Measurements from ENCODE around the gene SDS.
"Not testable (repeated sequence)": the region's sequence is repeated elsewhere in the genome, so short reads cannot be mapped to it uniquely, and the experiment has no call there.

SDS gene

GRCh38 chr12:113364698-113365097 is 39.0 kb downstream of the SDS start:
- Histone ChIP-seq H3K9ac (ENCODE audit: low read length) (no peak overlapping the region), H3K9me3 (ENCODE audit: control insufficient read depth, low read length) (no peaks in the 10 kb centered on the region)

DNA sequence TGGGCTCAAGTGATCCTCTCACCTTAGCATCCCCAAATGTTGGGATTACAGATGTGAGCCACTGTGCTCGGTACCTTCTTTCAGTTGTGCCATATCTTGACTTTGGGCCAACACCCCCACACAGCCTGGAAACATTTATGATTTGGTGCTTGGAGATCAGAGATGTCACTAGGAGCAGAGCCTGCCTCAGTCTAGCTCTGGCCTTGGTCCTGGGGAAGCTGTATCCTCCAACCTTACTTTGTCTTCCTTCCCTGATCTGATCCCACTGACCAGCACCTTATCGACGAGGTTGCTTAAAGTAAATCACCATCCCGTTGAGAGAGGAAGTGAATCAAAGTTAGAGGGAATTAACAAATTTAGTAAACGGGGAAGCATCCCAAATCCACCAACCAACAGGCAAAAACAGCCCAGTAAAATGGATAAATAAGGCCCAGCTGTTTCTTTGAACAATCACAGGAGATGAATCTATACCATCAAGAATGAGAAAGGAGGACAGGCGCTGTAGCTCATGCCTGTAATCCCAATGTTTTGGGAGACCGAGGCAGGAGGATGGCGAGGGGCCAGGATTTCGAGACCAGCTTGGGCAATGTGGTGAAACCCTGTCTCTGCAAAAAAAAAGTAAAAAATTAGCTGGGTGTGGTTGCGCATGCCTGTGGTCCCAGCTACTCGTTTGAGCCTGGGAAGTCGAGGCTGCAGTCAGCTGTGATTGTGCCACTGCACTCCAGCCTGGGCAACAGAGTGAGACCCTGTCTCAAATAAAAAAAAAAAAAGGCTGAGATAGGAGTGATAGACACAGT is 41.9 kb downstream of the SDS start:
- H3K9me3 ChIP-seq (ENCODE audit: control insufficient read depth, low read length) = no peaks in the 10 kb centered on the region
- H3K36me3 ChIP-seq (ENCODE audit: control insufficient read depth, insufficient read depth, low read length) = no peaks in the 10 kb centered on the region
- peaks cover 7% of the 10 kb centered on the region for H3K4me1 ChIP-seq (ENCODE audit: control insufficient read depth, insufficient read depth, low read length)
- no peak overlapping the region for H3K9ac ChIP-seq (ENCODE audit: low read length)
- no peak overlapping the region for H3K4me3 ChIP-seq (ENCODE audit: low read length)
- no peaks in the 10 kb centered on the region for H3K27me3 ChIP-seq (ENCODE audit: control insufficient read depth, insufficient read depth, low read length)

More at GRCh38 chr12:113364698-113365097, 39.0 kb downstream of the SDS start:
- H3K36me3 ChIP-seq (ENCODE audit: control insufficient read depth, insufficient read depth, low read length) = no peaks in the 10 kb centered on the region
- no peaks in the 10 kb centered on the region for H3K27me3 ChIP-seq (ENCODE audit: control insufficient read depth, insufficient read depth, low read length)
- no peaks in the 10 kb centered on the region for H3K4me1 ChIP-seq (ENCODE audit: control insufficient read depth, insufficient read depth, low read length)
- H3K4me3 ChIP-seq (ENCODE audit: low read length) = no peak overlapping the region

DNA sequence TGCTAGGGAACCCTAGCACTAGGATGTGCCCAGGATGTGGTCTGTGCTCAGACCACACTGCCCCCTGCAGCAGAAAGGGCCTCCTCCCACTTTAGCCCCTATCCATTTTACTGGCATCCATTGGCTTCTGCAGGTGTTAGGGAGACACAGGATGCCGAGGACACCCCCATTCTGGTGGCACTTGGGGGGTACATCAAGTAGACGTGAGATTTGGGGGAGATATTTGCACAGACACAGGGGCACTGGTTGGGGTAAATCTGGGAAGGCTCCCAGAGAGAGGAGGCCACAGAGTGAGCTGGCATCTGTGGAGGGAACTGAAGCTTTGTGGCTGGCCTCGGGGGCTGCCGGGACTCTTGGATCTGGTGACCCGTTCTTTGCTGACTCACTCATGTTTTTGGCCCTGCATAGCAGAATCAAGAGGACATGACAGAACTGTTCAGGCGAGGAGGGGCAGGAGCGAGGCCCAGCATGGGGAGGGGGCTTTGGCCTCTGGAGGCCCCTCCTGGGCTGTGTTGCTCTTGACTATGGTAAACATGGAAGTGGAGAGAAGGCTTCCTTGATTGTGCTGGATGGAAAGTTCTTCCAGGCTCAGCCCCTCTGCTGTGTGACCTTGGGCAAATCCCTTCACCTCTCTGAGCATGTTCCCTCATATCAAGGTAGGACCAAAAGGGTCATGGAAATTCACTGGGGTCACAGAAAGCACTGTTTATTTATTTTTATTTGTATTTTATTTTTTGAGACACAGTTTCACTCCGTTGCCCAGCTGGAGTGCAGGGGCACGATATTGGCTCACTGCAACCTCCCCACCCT is 43.5 kb downstream of the SDS start:
- H3K36me3 ChIP-seq (ENCODE audit: control insufficient read depth, insufficient read depth, low read length) = no peaks in the 10 kb centered on the region
- H3K27me3 ChIP-seq (ENCODE audit: control insufficient read depth, insufficient read depth, low read length) = no peaks in the 10 kb centered on the region
- no peak overlapping the region for H3K9ac ChIP-seq (ENCODE audit: low read length)
- H3K4me3 ChIP-seq (ENCODE audit: low read length) = no peak overlapping the region
- peaks cover 7% of the 10 kb centered on the region for H3K4me1 ChIP-seq (ENCODE audit: control insufficient read depth, insufficient read depth, low read length)
- no peaks in the 10 kb centered on the region for H3K9me3 ChIP-seq (ENCODE audit: control insufficient read depth, low read length)

DNA sequence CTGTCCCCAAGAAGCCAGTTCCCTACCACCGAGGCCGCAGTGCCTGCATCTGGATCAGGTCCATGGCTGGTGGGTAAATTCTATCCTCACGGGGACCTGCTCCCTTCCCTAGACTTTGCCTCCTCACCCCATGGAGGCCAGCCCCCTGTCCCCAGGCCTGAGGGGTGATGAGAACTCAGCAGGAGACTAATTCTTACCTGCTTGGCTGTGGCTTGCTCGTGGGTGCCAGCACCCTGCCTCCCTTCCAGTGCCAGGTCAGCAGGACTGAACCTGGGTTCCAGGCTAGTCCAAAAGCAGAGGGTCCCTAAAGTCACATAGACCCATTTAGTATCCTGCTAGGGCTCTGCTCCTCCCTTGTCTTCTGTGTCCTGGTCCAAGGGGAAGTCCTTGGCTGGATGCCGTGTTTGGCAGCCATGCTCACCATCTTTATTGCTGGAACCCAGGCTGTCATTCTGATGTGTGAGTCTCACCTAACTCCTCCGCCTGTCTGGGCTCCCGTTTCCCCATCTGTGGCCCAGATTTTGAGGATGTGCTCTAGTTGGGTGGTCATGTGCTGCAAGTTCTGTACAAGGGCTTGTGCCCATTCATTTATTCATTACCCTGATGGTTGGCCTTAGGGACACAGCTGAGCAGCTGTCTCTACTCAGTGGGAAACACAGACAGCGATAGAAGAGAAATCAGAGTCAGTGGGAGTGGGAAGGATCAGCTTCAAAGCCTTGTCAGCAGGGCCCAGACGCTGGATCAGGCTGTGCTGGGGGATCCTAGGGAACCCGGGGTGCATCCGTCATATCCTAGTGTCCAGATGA is 44.4 kb downstream of the SDS start:
- peak overlapping the region; percentile 80 for H3K9ac ChIP-seq (ENCODE audit: low read length)
- H3K27me3 ChIP-seq (ENCODE audit: control insufficient read depth, insufficient read depth, low read length) = no peaks in the 10 kb centered on the region
- peak overlapping the region; percentile 71 for H3K4me3 ChIP-seq (ENCODE audit: low read length)
- H3K4me1 ChIP-seq (ENCODE audit: control insufficient read depth, insufficient read depth, low read length) = peaks cover 7% of the 10 kb centered on the region
- no peaks in the 10 kb centered on the region for H3K9me3 ChIP-seq (ENCODE audit: control insufficient read depth, low read length)
- H3K36me3 ChIP-seq (ENCODE audit: control insufficient read depth, insufficient read depth, low read length) = no peaks in the 10 kb centered on the region

GRCh38 chr12:113358381-113359132 is 45.1 kb downstream of the SDS start, which contains the start of gene PLBD2:
Gene PLBD2, plus strand, starts transcription at chr12:113358587. Its CDS starts 14 bp downstream, at chr12:113358601.
- Histone ChIP-seq H3K27me3 (ENCODE audit: control insufficient read depth, insufficient read depth, low read length) (no peaks in the 10 kb centered on the region), H3K9ac (ENCODE audit: low read length) (peak within 1 kb of the TSS; percentile 80), H3K36me3 (ENCODE audit: control insufficient read depth, insufficient read depth, low read length) (no peaks in the 10 kb centered on the region)

GRCh38 chr12:113354192-113354591 is 49.5 kb downstream of the SDS start:
- not testable (repeated sequence) for H3K27me3 ChIP-seq (ENCODE audit: control insufficient read depth, insufficient read depth, low read length); H3K9ac ChIP-seq (ENCODE audit: low read length); H3K4me1 ChIP-seq (ENCODE audit: control insufficient read depth, insufficient read depth, low read length); H3K9me3 ChIP-seq (ENCODE audit: control insufficient read depth, low read length); H3K4me3 ChIP-seq (ENCODE audit: low read length); H3K36me3 ChIP-seq (ENCODE audit: control insufficient read depth, insufficient read depth, low read length)

More at GRCh38 chr12:113358381-113359132, 45.1 kb downstream of the SDS start, which contains the start of gene PLBD2:
- H3K9me3 ChIP-seq (ENCODE audit: control insufficient read depth, low read length) = no peaks in the 10 kb centered on the region
- peak within 1 kb of the TSS; percentile 71 for H3K4me3 ChIP-seq (ENCODE audit: low read length)
- H3K4me1 ChIP-seq (ENCODE audit: control insufficient read depth, insufficient read depth, low read length) = peaks cover 7% of the 10 kb centered on the region

GRCh38 chr12:113351089-113351488 is 52.6 kb downstream of the SDS start:
- no peaks in the 10 kb centered on the region for H3K4me1 ChIP-seq (ENCODE audit: control insufficient read depth, insufficient read depth, low read length)

GRCh38 chr12:113348849-113349536 is 54.7 kb downstream of the SDS start:
- H3K9ac ChIP-seq (ENCODE audit: low read length) = no peak overlapping the region
- H3K27me3 ChIP-seq (ENCODE audit: control insufficient read depth, insufficient read depth, low read length) = no peaks in the 10 kb centered on the region
- H3K4me3 ChIP-seq (ENCODE audit: low read length) = no peak overlapping the region
- no peaks in the 10 kb centered on the region for H3K9me3 ChIP-seq (ENCODE audit: control insufficient read depth, low read length)
- H3K4me1 ChIP-seq (ENCODE audit: control insufficient read depth, insufficient read depth, low read length) = no peaks in the 10 kb centered on the region
- H3K36me3 ChIP-seq (ENCODE audit: control insufficient read depth, insufficient read depth, low read length) = no peaks in the 10 kb centered on the region

More at GRCh38 chr12:113351089-113351488, 52.6 kb downstream of the SDS start:
- Histone ChIP-seq H3K36me3 (ENCODE audit: control insufficient read depth, insufficient read depth, low read length) (no peaks in the 10 kb centered on the region), H3K4me3 (ENCODE audit: low read length) (no peak overlapping the region), H3K9ac (ENCODE audit: low read length) (no peak overlapping the region), H3K27me3 (ENCODE audit: control insufficient read depth, insufficient read depth, low read length) (no peaks in the 10 kb centered on the region), H3K9me3 (ENCODE audit: control insufficient read depth, low read length) (no peaks in the 10 kb centered on the region)

DNA sequence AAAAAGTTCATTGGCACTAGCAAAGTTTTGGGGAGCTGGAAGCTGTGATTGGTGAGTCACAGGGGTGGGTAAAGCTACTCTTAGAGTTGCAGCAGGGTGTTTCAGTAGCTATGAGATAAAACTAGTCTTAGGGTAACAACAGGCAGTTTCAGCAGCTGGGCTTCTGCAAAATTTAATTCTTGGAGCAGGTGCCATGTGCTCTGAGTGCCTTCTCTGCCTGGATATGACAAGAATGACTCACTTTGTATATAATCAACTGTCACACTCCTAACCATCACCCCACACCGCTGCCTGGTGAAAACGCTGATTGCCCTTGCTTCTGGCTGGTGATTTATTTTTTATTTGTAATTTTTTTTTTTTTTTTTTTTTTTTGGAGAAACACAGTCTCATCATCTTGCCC is 55.8 kb downstream of the SDS start:
- Histone ChIP-seq H3K4me3 (ENCODE audit: low read length) (no peak overlapping the region), H3K4me1 (ENCODE audit: control insufficient read depth, insufficient read depth, low read length) (no peaks in the 10 kb centered on the region), H3K9me3 (ENCODE audit: control insufficient read depth, low read length) (no peaks in the 10 kb centered on the region)

DNA sequence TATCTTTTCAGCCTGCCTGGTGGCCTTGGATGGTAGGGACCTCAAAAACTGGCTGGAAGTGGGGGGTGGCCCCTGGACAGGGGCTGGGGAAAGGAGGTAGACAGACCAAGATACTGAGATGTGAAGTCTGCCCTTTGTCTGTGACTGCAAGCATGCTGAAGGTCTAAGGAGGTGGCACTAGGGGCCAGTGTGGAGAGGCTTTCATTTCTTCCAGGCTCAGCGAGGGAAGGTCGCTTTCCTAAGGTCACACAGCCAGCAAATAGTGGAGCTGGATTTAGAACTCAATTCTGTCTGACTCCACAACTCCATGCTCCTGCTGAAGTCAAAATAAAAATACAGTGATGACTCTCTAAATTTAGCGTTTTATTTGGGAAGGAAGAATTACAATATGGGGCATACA is 56.6 kb downstream of the SDS start:
- Histone ChIP-seq H3K9ac (ENCODE audit: low read length) (no peak overlapping the region), H3K36me3 (ENCODE audit: control insufficient read depth, insufficient read depth, low read length) (no peaks in the 10 kb centered on the region), H3K4me1 (ENCODE audit: control insufficient read depth, insufficient read depth, low read length) (no peaks in the 10 kb centered on the region), H3K9me3 (ENCODE audit: control insufficient read depth, low read length) (no peaks in the 10 kb centered on the region), H3K4me3 (ENCODE audit: low read length) (no peak overlapping the region), H3K27me3 (ENCODE audit: control insufficient read depth, insufficient read depth, low read length) (no peaks in the 10 kb centered on the region)

More for the DNA sequence above, 55.8 kb downstream of the SDS start:
- Histone ChIP-seq H3K36me3 (ENCODE audit: control insufficient read depth, insufficient read depth, low read length) (no peaks in the 10 kb centered on the region), H3K9ac (ENCODE audit: low read length) (no peak overlapping the region), H3K27me3 (ENCODE audit: control insufficient read depth, insufficient read depth, low read length) (no peaks in the 10 kb centered on the region)

GRCh38 chr12:113346353-113346752 is 57.3 kb downstream of the SDS start:
- Histone ChIP-seq H3K27me3 (ENCODE audit: control insufficient read depth, insufficient read depth, low read length) (no peaks in the 10 kb centered on the region), H3K36me3 (ENCODE audit: control insufficient read depth, insufficient read depth, low read length) (no peaks in the 10 kb centered on the region), H3K4me1 (ENCODE audit: control insufficient read depth, insufficient read depth, low read length) (no peaks in the 10 kb centered on the region), H3K9me3 (ENCODE audit: control insufficient read depth, low read length) (no peaks in the 10 kb centered on the region), H3K4me3 (ENCODE audit: low read length) (no peak overlapping the region), H3K9ac (ENCODE audit: low read length) (no peak overlapping the region)

Data from mucosa of stomach (tissue), 1 donor.